Calu3 (cell line): ENCODE measurements around the gene PDE4B. TPM values are rescaled to one million over a fixed set of nuclear protein-coding genes. Genes with fewer than 3 reads are reported as not detected.

Source experiments
- BruUV-seq: library from RNA; stranded (reverse); fragments of 400-500 nt; replicated peaks from 2 replicates; lab custom pipeline; 2021; lab: Mats Ljungman, UMichigan
- CTCF ChIA-PET: fragments of 300-600 bp; sonication (Branson Sonifier 250); formaldehyde crosslinking; loops from one replicate; lab custom pipeline; 2022; ENCODE audit warnings: antibody characterized with exemption; lab: Charles Lee
- DNase-seq: peaks from one replicate; pipeline ENCODE4 v3.0.0; 2022
- H3K27ac Mint-ChIP-seq: one replicate; pipeline ENCODE4 v1.8.0; 2022; ENCODE audit warnings: mixed read lengths; ENCODE audit not compliant: unreplicated experiment
- H3K27me3 Mint-ChIP-seq: one replicate; pipeline ENCODE4 v1.8.0; 2022; ENCODE audit warnings: mixed read lengths; ENCODE audit not compliant: unreplicated experiment
- H3K36me3 Mint-ChIP-seq: one replicate; pipeline ENCODE4 v1.8.0; 2022; ENCODE audit warnings: mild to moderate bottlenecking, moderate library complexity, mixed read lengths; ENCODE audit not compliant: insufficient read depth, unreplicated experiment
- H3K4me1 Mint-ChIP-seq: one replicate; pipeline ENCODE4 v1.8.0; 2022; ENCODE audit warnings: mild to moderate bottlenecking, low read depth, mixed read lengths; ENCODE audit not compliant: unreplicated experiment
- H3K4me3 Mint-ChIP-seq: one replicate; pipeline ENCODE4 v1.8.0; 2022; ENCODE audit warnings: mild to moderate bottlenecking, low read depth, moderate library complexity, mixed read lengths; ENCODE audit not compliant: unreplicated experiment
- H3K9me3 Mint-ChIP-seq: one replicate; pipeline ENCODE4 v1.8.0; 2022; ENCODE audit warnings: low read depth, mixed read lengths; ENCODE audit not compliant: unreplicated experiment
- CTCF ChIP-seq: fragments of 200-600 bp; IDR thresholded peaks from one replicate; pipeline ENCODE4 v1.8.0; 2022; ENCODE audit warnings: antibody characterized with exemption; ENCODE audit not compliant: unreplicated experiment
- intact Hi-C: fragments of 100-400 bp; cut with micrococcal nuclease; formaldehyde crosslinking; loops from one replicate; pipeline ENCODE4 v1.10.0; 2022; ENCODE audit not compliant: unreplicated experiment
- total RNA-seq: library from RNA; stranded (reverse); gene quantifications from 2 replicates; pipeline ENCODE4 v1.2.3, GENCODE V29; 2022

PDE4B gene
- total RNA-seq, 1 experiment from 2014 or later, result 2.9 TPM

DNA sequence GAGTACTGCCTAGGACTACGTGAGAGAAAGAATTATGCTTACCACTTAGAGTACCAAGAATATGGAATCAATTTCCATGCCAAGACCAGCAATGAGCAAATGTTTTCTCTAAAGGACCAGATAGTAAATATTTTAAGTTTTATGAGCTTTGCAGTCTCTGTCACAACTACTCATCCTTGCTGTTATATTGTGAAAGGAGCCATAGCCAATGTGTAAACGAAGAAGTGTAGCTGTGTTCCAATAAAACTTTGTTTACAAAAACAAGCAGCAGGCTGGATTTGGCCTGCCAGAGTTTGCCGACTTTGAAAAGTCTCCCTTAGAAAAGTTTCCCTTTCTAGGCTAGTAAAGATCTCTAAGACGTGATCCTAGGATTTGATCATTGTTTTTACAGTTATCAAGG is 128.8 kb downstream of the PDE4B start:
- Mint-ChIP-seq H3K27me3 (no peaks in the 10 kb centered on the region), H3K4me1 (no peaks in the 10 kb centered on the region), H3K27ac (no peak overlapping the region), H3K9me3 (no peaks in the 10 kb centered on the region), H3K4me3 (no peak overlapping the region), H3K36me3 (no peaks in the 10 kb centered on the region)
- BruUV-seq, result no TSS peak
- intact Hi-C loops, result no loop called here
- no peak for TF ChIP-seq CTCF
- CTCF ChIA-PET, result no interaction called here
- DNase-seq, result no peak

DNA sequence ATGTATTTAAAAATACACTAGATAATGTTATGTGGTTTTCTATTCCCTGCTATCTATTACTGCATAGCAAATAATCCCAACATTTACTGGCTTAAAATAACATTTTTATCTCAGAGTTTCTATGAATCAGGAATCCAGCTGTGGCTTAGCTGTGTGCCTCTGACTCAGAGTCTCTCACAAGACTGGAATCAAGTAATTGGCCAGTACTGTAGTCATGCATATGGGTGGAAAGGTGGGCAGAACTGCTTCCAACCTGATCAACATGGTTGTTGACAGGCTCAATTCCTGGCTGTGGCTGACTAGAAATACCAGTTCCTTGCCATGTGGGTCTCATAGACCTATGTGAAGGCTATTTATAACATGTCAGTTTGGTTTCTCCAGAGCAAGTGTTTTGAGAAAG is 131.8 kb downstream of the PDE4B start:
- Mint-ChIP-seq H3K4me1 (no peaks in the 10 kb centered on the region), H3K27ac (no peak overlapping the region), H3K4me3 (no peak overlapping the region), H3K9me3 (peaks cover 8% of the 10 kb centered on the region), H3K27me3 (no peaks in the 10 kb centered on the region), H3K36me3 (no peaks in the 10 kb centered on the region)
- BruUV-seq, result no TSS peak
- peak; percentile 3 for DNase-seq
- no peak for TF ChIP-seq CTCF
- CTCF ChIA-PET, result no interaction called here
- intact Hi-C loops, result no loop called here

- Mint-ChIP-seq H3K4me3 (no peak overlapping the region), H3K27me3 (peaks cover 15% of the 10 kb centered on the region), H3K36me3 (no peaks in the 10 kb centered on the region), H3K9me3 (no peaks in the 10 kb centered on the region), H3K4me1 (no peaks in the 10 kb centered on the region), H3K27ac (no peak overlapping the region)
- no TSS peak for BruUV-seq
- intact Hi-C loops, result no loop called here
- DNase-seq, result no peak
- CTCF ChIA-PET, result interaction anchor here (0.6 kb wide), 1 partner anchor 224 kb away, joined by 3 read pairs; no protein-coding TSS in a partner anchor
- TF ChIP-seq CTCF, result no peak
Observed at GRCh38 chr1:65938506-65938905, 145.8 kb downstream of the PDE4B start.

DNA sequence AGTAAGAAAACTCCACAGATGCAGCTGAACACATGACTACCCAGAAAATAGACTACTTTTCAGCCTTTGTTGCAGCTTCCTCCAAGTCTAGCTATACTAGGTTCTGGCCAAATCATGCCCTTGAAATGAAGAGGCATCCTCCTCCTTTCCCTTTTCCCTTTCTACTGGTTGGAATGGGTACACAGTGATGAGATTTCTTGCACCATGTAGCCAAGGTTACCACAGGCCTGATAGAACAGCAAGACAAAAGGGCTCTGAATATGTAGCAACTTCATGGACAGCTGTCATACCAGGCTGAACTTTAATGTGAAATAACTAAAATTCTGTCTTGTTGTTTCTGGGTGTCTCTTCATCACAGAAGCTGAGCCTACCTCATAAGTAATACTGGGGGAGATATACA is 146.5 kb downstream of the PDE4B start:
- Mint-ChIP-seq H3K4me3 (no peak overlapping the region), H3K36me3 (no peaks in the 10 kb centered on the region), H3K9me3 (no peaks in the 10 kb centered on the region), H3K27me3 (peaks cover 15% of the 10 kb centered on the region), H3K27ac (no peak overlapping the region), H3K4me1 (no peaks in the 10 kb centered on the region)
- CTCF ChIA-PET, result interaction anchor here (0.6 kb wide), 1 partner anchor 222 kb away, joined by 3 read pairs; no protein-coding TSS in a partner anchor
- DNase-seq, result no peak
- TF ChIP-seq CTCF, result no peak
- intact Hi-C loops, result no loop called here
- no TSS peak for BruUV-seq
